Stimulated activated naive CD4-positive, alpha-beta T cell (primary cell): ENCODE data around the gene FAM25G.
"Not testable (repeated sequence)": the region's sequence is repeated elsewhere in the genome, so short reads cannot be mapped to it uniquely, and the experiment has no call there.

Source experiments
- DNase-seq, 6 experiments: peaks; one replicate each; lab custom pipeline; 2025; lab: John Stamatoyannopoulos, UW

FAM25G gene

DNA sequence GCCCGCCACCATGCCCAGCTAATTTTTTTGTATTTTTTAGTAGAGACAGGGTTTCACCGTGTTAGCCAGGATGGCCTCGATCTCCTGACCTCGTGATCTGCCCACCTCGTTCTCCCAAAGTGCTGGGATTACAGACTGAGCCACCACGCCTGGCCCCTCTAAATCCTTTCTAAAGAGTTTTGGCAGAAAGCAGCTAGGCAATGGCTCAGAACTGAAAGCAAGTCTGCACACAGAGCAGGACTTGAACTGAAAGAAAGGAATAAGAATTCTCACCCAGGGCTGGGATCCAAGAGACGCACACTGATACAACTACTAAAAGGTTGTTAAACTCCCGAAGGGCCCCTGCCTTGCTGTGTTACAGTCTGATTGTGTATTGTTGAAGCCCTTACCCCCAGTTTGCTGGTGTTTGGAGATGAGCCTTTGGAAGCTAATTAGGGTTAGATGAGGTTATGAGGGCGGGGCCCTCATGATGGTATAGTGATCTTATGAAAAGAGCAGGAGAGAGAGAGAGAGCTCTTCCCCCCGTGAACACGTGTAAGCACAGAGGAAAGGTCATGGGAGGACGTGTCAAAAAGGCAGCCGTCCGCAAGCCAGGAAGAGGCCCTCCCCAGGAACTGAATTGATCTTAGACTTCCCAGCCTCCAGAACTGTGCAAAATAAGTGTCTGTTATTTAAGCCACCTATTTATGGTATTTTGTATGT, 26.1 kb downstream of the FAM25G start:
- not testable (repeated sequence) for DNase-seq

DNA sequence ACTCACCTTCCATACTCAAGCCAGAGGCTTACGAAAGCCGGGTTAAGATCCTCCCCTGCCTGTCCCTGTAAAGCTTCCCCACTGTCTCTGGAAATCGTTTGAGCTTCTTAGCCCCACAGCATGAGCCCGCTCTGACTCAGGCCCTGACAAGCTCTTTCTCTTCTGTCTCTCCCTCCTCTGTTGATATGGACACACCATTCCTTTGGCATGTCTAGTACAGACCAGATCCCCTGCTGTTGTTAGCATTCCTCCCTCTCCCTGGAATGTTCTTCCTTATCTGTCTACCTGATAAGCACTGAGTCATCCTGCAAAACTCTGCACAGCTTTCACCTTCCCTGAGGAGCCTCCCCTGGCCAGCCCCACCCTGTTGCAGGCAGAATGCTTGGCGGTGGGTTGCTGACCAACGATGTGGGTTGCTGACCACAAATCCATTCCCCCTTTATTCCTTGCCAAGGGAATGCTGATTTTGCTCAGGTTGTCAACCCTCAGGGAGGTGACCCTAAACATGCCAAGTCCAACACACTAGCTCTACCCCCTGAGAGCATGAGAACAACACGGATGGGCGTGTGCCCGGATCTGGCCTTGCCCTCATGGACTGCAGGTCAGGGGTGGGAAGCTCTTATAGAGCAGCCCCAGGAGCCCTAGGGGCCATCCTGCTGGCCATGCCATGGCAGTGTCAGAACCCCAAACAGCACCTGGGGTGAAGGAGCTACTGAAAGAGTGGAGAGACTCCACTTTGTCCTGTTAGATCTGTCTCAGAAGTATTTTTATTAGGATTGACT, 28.7 kb downstream of the FAM25G start:
- DNase-seq = not testable (repeated sequence)

DNA sequence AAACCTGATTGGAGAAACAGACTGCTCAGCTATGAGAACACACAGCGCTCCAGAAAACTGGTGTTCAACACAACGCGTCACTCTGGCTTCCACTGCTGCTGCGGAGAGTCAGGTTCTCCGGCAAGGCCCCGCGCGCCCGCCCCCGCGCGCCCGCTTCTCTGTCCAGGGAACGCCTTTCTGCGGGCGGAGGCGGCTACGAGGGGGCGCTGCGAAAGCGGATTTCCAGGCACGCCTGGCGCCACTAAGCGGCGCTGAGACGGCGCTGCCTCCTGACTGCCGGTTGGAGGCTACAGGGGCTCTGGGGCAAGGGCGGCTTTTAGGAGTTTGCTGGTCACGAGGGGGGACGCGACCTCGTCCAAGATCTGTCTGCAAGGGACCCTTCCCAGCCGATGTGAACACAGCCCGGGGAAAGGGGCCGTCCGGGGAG, 30.2 kb downstream of the FAM25G start:
- peak in 2 of 6 experiments; percentile 3 to 34 for DNase-seq

DNA sequence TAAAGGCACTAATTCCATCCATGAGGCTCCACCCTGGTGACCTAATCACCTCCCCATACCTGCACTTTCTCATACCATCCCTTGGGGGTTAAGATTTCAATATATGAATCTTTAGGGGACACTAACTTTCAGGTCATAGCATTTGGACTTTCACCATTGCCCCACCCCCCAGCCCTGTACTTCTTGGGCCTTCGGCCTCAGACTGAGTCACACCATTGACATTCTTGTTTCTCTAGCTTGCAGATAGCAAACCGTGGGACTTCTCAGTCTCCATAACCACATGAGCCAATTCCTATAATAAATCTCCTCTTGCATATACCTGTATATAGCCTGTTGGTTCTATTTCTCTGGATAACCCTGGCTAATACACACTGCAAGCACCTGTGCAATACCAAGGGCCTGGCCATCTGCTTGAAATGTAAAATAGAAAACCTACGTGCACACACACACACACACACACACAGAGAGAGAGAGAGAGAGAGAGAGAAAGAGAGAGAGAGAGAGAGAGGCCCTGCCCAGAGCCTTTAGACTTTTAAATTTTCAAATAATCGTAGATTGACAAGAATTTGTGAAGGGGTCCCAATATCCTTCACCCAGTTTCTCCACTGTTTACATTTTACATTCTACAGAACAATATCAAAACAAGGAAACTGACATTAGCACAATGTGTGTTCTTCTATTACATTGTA, 32.9 kb downstream of the FAM25G start:
- DNase-seq = no peak

GRCh38 chr10:47457826-47458225, 33.7 kb downstream of the FAM25G start:
- DNase-seq = no peak

GRCh38 chr10:47457528-47457820, 34.0 kb downstream of the FAM25G start:
- no peak for DNase-seq

DNA sequence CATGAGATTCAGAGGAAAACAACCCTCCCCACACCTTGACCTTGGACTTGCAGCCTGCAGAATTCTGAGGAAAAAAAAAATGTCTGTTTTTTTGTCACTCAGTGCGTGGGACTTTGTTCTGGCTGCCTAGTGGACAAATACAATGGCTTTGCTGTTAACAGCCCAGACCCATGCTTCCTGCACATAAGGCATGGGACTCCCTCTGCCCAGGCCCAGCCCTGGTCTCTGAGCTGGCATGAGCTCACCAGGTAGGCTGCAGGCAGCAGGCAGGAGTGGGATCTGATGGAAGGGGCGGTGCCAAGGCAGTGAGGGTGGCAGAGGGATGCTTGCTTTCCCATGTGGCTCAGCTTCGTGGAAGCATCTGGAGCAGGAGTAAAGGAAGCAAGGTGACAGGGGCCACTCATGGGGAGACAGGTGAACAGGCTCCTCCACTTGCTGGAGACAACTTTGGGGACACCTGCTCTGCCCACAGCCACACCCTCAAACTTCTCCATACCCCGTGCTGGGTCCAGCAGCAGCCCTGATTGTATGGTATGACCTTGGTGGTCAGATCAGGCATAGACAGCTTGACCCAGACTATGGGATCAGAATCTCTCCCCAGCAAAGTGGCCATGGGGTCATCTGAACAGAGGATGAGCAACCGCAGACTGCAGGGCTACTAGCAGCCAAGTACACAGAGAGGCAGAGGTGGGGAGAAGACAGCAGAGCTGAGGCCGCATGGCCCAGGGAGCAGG, 34.5 kb downstream of the FAM25G start:
- no peak for DNase-seq

GRCh38 chr10:47456079-47456785, 35.3 kb downstream of the FAM25G start:
- no peak for DNase-seq

DNA sequence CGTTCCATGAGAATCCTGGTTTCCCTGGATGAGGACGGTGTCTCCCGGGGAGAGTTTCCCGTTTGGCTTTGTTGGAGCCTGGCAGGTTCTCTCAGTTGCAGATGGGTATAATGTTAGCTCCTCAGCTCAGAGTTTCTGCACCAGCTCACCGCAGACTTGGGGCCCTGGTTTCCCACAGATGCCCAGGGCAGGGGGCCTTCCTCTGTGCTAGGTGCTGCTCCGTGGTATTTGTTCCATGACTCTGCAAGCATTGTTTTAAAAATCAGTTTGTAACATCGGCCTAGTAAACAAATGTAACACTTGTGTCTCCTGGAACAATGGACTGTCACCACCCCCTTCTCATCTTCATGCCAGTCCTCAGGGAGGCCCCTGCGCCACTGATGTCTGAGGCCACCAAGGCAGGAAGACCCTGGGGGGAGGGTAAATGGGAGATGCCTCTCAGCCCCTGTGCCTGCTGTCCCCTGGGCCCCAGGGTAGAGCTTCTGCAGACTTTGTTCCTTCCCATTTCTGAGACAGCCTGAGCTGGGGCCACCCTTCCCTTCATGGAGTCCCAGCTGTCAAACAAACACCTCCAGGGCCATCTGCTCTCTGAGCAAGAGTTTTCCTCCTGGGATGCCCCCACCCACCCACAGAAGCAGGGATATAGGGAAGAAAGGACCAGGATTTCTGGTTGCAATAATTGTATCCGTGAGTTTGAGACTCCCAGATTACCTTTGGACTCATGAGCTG, 36.0 kb downstream of the FAM25G start:
- not testable (repeated sequence) for DNase-seq

GRCh38 chr10:47454780-47455058, 36.8 kb downstream of the FAM25G start:
- DNase-seq = no peak

- DNase-seq = no peak
These were observed 37.3 kb downstream of the FAM25G start for GRCh38 chr10:47454008-47454779.

GRCh38 chr10:47453141-47454007, 38.1 kb downstream of the FAM25G start:
- DNase-seq = no peak

GRCh38 chr10:47452495-47453140, 38.9 kb downstream of the FAM25G start:
- no peak for DNase-seq

GRCh38 chr10:47451998-47452494, 39.5 kb downstream of the FAM25G start:
- no peak for DNase-seq

GRCh38 chr10:47451273-47451997, 40.1 kb downstream of the FAM25G start:
- DNase-seq = no peak

GRCh38 chr10:47450442-47450841, 41.1 kb downstream of the FAM25G start:
- DNase-seq = no peak

DNA sequence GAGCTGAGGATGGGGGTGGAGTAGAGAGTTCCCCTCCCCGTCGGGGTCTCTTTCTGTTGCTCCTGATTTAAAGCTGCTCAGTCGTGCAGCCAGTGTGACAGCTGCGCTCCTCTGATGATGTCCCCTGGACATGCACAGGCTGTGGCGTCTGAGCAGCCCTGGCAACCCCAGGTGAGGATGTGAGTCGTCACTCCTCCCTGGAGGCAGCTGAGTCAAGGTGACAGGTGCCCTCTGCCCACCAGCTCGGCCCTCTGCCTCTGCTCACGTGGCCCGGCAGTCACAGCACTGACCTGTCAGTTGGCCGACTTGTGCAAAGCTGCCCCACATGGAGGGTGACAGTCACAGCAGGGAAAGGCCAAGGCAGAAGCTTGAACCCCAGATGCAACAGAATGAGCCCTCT, 41.5 kb downstream of the FAM25G start:
- DNase-seq = no peak
